GM12878 (cell line): ENCODE results near the gene PARD6A. TPM values are rescaled to one million over a fixed set of nuclear protein-coding genes. Genes with fewer than 3 reads are reported as not detected.

Source experiments
- ATAC-seq: fragments of 200-7000 bp; cut with Tn5 transposase; 3 replicates; pipeline ENCODE4 v1.9.1; 2020; ENCODE audit warnings: mild to moderate bottlenecking, moderate library complexity
- BruUV-seq: library from RNA; stranded (reverse); fragments of 400-500 nt; replicated peaks from 2 replicates; lab custom pipeline; 2021; lab: Mats Ljungman, UMichigan
- CTCF ChIA-PET: fragments of 300-600 bp; sonication (Branson Sonifier 250); formaldehyde crosslinking; extraction: SDS; loops from one replicate; lab custom pipeline; 2021; ENCODE audit warnings: inconsistent platforms; lab: Yijun Ruan, JAX
- POLR2A ChIA-PET: fragments of 350-600 bp; formaldehyde crosslinking; extraction: SDS; loops from one replicate; lab custom pipeline; 2021; ENCODE audit warnings: inconsistent platforms; lab: Charles Lee
- RAD21 ChIA-PET: fragments of 300-600 bp; sonication (Branson Sonifier 250); formaldehyde crosslinking; loops from one replicate; lab custom pipeline; 2023; ENCODE audit warnings: antibody characterized with exemption; ENCODE audit not compliant: unreplicated experiment; lab: Charles Lee
- SMC1A ChIA-PET: fragments of 300-600 bp; sonication (Branson Sonifier 250); formaldehyde crosslinking; loops from one replicate; lab custom pipeline; 2023; ENCODE audit not compliant: unreplicated experiment, uncharacterized antibody; lab: Charles Lee
- DNase-seq: peaks from one replicate; pipeline ENCODE4 v3.0.0-alpha.2; 2011; ENCODE audit warnings: low read depth, low spot score
- FAIRE-seq: peaks from 3 replicates; lab custom pipeline; 2011; peaks lifted over from hg19 to GRCh38; lab: Jason Lieb, UNC
- H2AFZ ChIP-seq: 2 replicates; pipeline ENCODE4 v1.6.0; 2011; ENCODE audit warnings: low read depth, low read length, control low read depth; ENCODE audit not compliant: control insufficient read depth
- H3K27ac ChIP-seq: 2 replicates; pipeline ENCODE4 v1.5.1; 2011; ENCODE audit warnings: control low read depth; ENCODE audit not compliant: control insufficient read depth, insufficient read depth
- H3K27me3 ChIP-seq, 2 experiments: replicated peaks in 1 of 2; 2 replicates each; pipeline versions ENCODE4 v1.6.0 to v1.6.1; 2011; ENCODE audit warnings: low read length in 1 of 2; ENCODE audit not compliant: control insufficient read depth in 2 of 2, insufficient read depth in 2 of 2
- H3K36me3 ChIP-seq, 2 experiments: 2 replicates each; pipeline ENCODE4 v1.5.1; 2011; ENCODE audit warnings: low read length in 1 of 2; ENCODE audit not compliant: control insufficient read depth in 2 of 2, insufficient read depth in 2 of 2
- H3K4me1 ChIP-seq: 2 replicates; pipeline ENCODE4 v1.6.1; 2011; ENCODE audit warnings: mild to moderate bottlenecking, low read length, moderate library complexity, mixed read lengths; ENCODE audit not compliant: control insufficient read depth, insufficient read depth
- H3K4me2 ChIP-seq: 2 replicates; pipeline ENCODE4 v1.6.0; 2011; ENCODE audit warnings: control low read depth; ENCODE audit not compliant: control insufficient read depth, insufficient read depth
- H3K4me3 ChIP-seq: fragments of 200-600 bp; sonication (generic); 2 replicates; pipeline ENCODE4 v1.5.1; 2016
- H3K79me2 ChIP-seq: 2 replicates; pipeline ENCODE4 v1.6.0; 2011; ENCODE audit warnings: low read length; ENCODE audit not compliant: control insufficient read depth, insufficient read depth
- H3K9ac ChIP-seq: 2 replicates; pipeline ENCODE4 v1.8.0; 2011; ENCODE audit warnings: low read length, control low read depth, mixed read lengths; ENCODE audit not compliant: control insufficient read depth, insufficient read depth
- H3K9me3 ChIP-seq: replicated peaks from 3 replicates; pipeline ENCODE4 v1.5.1; 2011; ENCODE audit warnings: mild to moderate bottlenecking, low read length; ENCODE audit not compliant: control insufficient read depth, insufficient read depth
- H4K20me1 ChIP-seq: 2 replicates; pipeline ENCODE4 v1.6.0; 2011; ENCODE audit not compliant: control insufficient read depth, insufficient read depth
- HDGF ChIP-seq: fragments of 450-650 bp; IDR thresholded peaks from 2 replicates; pipeline ENCODE4 v1.6.1; 2016; ENCODE audit warnings: antibody characterized with exemption
- RB1 ChIP-seq: fragments of 450-650 bp; formaldehyde crosslinking; IDR thresholded peaks from 2 replicates; pipeline ENCODE4 v1.6.1; 2017; ENCODE audit warnings: mild to moderate bottlenecking, borderline replicate concordance
- ZBED1 ChIP-seq: IDR thresholded peaks from 2 replicates; pipeline ENCODE4 v1.6.1; 2016; ENCODE audit warnings: borderline replicate concordance
- ZNF274 ChIP-seq: IDR thresholded peaks from one replicate; pipeline ENCODE4 v1.8.0; 2011; ENCODE audit not compliant: insufficient read length, insufficient read depth
- WGBS: methylation state at CpG from one replicate; pipeline ENCODE4 v1.1.6; 2016; ENCODE audit warnings: low lambda C conversion rate; ENCODE audit not compliant: insufficient replicate concordance, insufficient coverage; ENCODE audit errors: missing lambda C conversion rate; 5-methylcytosine and 5-hydroxymethylcytosine counted together
- in situ Hi-C: fragments of 300-500 bp; cut with MboI; formaldehyde crosslinking; loops from 9 replicates; pipeline ENCODE4 v1.14.3; 2018; ENCODE audit warnings: mixed read lengths
- intact Hi-C: fragments of 100-400 bp; cut with micrococcal nuclease; formaldehyde crosslinking; loops from one replicate; pipeline ENCODE4 v1.14.2; 2022; ENCODE audit not compliant: unreplicated experiment
- polyA plus RNA-seq, 11 experiments: library from polyadenylated mRNA; depleted of rRNA in 4 of 11; unstranded in 6 of 11; stranded (reverse) in 5 of 11; fragments of >200 nt; fragmentation: Nextera tagmentation in 4 of 11; fragmentation: Illumina TruSeq in 1 of 11; extraction: Ambion mirVana in 4 of 11; extraction: Trizol in 1 of 11; gene quantifications; 1 replicate in 1 of 11; 2 replicates in 10 of 11; pipeline versions ENCODE4 v1.2.1 to v1.2.3, GENCODE V29; 2011 to 2016; ENCODE audit warnings: inconsistent platforms in 2 of 11, missing spikeins in 2 of 11, low read depth in 1 of 11
- total RNA-seq, 4 experiments: library from RNA; depleted of rRNA in 3 of 4; stranded (reverse); fragments of >200 nt in 3 of 4; fragmentation: Illumina TruSeq in 1 of 4; extraction: Trizol in 1 of 4; gene quantifications; 2 replicates each; pipeline versions ENCODE4 v1.2.1 to v1.2.3, GENCODE V29; 2013 to 2021

PARD6A gene
- total and polyA plus RNA-seq, 10 of the 15 experiments (the other 5 are each of a cell fraction or from before 2014, with no cell fraction given), result 0.42 to 10.1 (median 4.4) TPM

- H3K4me2 ChIP-seq, result peak overlapping the region; percentile 95
- peak overlapping the region; percentile 65 for H2AFZ ChIP-seq
- SMC1A ChIA-PET, result interaction anchor here (0.8 to 7.6 kb wide), 10 partner anchors 13 to 164 kb away, joined by 3 to 86 read pairs (median 8); partner anchors contain the start of gene ATP6V0D1
- no peaks in the 10 kb centered on the region for H4K20me1 ChIP-seq
- 45% methylated on average over 12 of the region's 15 CpGs for WGBS
- peaks cover 11% of the 10 kb centered on the region for H3K79me2 ChIP-seq
- POLR2A ChIA-PET, result interaction anchor here (0.6 to 2.4 kb wide), 10 partner anchors 14 to 238 kb away, joined by 3 to 16 read pairs (median 6); partner anchors contain the start of genes ACD, CTCF, GFOD2 and PARD6A
- CTCF ChIA-PET, result interaction anchor here (0.8 to 9.0 kb wide), 24 partner anchors 10 to 217 kb away, joined by 3 to 138 read pairs (median 7); partner anchors contain the start of genes ACD, ATP6V0D1, C16orf86 and CTCF
- no peaks in the 10 kb centered on the region for H3K9me3 ChIP-seq
- intact Hi-C loops (loop anchor here (1.0 to 2.0 kb wide), 2 partner anchors 63 to 83 kb away; partner anchors contain the start of gene CTCF), in situ Hi-C loops (no loop called here)
- no peak for FAIRE-seq
- peaks cover 11% of the 10 kb centered on the region; the same call in 1 of the 2 replicates for H3K4me1 ChIP-seq
- TF ChIP-seq ZNF274, result no peak
- no peak for TF ChIP-seq ZBED1
- TF ChIP-seq HDGF, result peak; percentile 70; the same call in 1 of the 2 replicates
- TF ChIP-seq RB1, result no peak
- TF ChIP-seq, all 136 proteins: peak for 1
- DNase-seq (no peak), ATAC-seq (no peak; the same call in 1 of the 3 replicates)
- RAD21 ChIA-PET, result interaction anchor here (0.6 to 5.5 kb wide), 19 partner anchors 14 to 164 kb away, joined by 3 to 102 read pairs (median 7); partner anchors contain the start of genes ACD, ATP6V0D1, C16orf86 and CTCF
- TSS peak; percentile 70 for BruUV-seq
- Histone ChIP-seq H3K27me3 (no peaks in the 10 kb centered on the region), H3K36me3 (peaks cover 0 to 3% of the 10 kb centered on the region in 2 experiments; a peak in 3 of 4 replicates), H3K27ac (peak overlapping the region; percentile 77), H3K9ac (peak overlapping the region; percentile 83), H3K4me3 (peak overlapping the region; percentile 81)
These were observed 15.2 kb upstream of the PARD6A start for GRCh38 chr16:67645397-67646121.
